HG02852 (cell line): Measurements from ENCODE around the gene MEF2D.

Experiments
- ATAC-seq: cut with Tn5 transposase; IDR thresholded peaks from one replicate; pipeline ENCODE4 v1.9.1; 2021; ENCODE audit warnings: mild to moderate bottlenecking, moderate library complexity; ENCODE audit not compliant: unreplicated experiment

MEF2D gene

DNA sequence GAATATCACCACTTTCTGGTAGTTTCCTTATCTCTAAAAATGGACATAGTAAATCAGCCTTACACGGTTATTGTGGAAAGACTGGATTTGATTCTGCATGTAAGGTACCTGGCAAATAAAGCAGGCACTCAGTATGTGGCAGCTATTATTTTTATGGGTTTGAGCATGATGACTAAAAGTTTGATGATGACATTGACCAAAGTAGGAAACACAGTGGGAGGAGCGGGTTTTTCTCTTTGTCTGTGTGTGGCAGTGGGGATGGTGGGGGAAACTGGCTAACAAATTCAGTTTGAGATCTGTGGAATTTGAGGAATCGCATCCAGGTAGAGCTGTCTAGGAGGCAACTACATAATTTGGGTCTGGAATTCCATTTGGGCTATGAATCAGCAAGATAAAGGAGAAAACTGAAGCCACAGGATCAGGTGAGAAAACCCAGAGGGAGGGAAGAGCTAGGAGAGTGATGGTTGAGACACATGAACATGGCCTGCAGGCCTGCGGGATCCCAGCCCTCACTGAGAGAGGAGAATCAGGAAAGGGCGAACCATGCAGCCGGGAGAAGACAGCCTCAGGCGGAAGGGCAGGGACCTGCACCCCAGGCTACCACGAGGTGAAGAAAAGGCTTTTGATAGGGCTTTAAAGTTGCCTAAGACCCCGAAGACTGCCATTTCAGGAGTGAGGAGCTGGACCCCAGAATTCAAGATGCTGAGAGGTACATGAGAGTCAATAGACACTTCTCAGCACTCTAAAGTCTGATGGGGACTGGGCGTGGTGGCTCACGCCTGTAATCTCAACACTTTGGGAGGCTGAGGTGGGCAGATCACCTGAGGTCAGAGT, 52.2 kb downstream of the MEF2D start:
- no peak for ATAC-seq

DNA sequence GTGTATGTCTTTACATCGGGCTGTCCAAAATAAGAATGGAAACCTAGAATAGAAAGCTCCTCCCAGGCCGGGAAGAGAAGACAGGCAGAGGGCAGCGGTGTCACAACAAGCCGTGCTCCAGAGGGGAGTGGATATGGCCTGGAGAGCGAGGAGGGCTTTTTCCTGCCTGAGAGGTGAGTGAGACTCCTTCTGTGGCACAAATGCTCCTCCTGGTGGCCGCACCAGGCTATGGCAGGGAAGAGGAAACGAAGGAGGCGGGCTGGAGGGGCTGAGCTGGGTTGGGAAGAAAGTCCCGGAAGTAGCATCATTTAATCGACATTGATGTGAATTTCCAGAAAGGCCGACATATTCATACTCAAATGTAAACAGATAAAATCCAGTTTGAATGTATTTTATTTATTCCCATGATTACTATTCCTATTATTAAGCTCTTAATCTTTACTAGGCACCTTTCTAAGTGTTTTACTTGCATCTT, 54.7 kb downstream of the MEF2D start:
- ATAC-seq = no peak

DNA sequence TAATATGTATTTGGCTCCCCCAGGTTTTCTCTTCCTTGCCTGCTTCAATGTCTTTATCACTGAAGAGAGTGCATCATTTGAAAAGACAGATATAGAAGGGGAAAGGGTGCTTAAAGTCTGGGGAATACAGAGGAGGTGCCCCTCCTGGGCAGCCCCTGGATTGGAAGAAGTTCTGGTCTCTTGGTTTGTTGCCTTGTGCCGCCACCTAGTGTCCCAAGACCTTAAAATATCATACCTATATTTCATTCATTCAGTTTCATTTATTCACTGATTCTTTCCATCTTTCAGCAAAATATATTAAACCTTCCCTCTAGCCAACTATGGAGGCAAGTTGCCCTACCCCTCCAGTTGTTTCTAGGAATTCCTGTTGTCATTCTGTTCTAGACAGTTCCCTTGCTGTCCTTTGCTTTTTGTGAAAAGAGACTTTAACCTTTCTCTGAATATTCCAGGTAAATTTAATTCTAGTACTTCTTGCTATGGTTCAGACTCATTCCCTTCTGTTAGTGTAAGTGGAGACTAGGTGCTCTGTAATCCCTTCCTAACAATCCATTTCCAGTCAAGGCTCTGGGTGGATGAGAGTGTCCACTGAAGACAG, 56.1 kb downstream of the MEF2D start:
- no peak for ATAC-seq

DNA sequence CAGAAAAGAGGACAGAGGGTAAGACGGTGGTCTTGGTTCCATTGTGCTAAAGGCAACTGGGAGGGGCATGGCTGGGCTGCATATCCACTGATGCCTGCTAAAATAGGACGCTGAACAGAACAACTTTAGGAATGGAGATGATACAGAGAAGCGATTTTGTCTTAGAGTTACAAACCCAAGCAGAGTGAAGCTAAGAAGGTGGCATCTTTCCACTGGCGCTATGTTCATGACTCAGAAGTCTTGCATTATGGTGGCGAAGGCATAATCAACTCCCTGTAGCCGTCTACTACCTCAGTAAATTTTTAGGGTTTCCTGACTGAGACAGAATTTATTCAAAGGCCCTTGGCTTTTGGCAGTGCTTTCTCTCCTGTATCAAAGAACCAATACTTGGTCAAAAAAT, 57.3 kb downstream of the MEF2D start:
- no peak for ATAC-seq

DNA sequence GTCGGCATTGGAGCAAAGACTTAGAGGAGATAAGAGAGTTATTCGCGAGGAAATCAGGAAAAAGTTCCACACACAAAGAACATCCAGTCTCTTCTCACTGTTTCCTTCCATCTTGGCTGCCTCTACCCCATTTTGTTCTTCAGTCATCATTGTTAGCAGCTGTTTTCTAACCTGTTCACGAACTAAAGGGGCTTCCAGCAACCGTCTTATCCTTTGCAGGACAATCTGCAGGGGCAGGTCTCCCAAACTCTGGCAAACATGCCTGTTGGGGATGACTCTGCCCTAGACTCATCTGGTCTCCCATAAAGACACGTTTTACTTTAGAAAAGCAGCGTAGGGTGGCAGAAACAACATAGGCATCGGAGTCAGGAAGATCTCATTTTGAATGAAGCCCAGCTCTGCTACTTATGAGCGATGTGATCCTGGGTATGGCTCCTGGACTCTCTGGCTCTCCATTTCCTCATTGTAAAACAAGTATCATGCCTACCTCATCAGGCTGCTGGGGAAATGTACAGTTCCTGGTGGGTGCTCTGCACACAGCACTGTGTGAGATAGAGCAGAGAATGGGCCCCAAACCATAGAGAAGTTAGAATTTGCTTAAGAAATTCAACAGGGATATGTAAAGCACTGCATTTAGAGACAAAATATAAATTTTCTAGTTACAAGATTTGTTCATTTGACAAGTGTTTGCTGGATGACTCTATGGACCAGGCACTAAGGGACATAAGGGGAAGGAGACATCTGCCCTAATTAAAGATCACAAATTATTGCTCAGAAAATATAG, 59.7 kb downstream of the MEF2D start:
- ATAC-seq = no peak

DNA sequence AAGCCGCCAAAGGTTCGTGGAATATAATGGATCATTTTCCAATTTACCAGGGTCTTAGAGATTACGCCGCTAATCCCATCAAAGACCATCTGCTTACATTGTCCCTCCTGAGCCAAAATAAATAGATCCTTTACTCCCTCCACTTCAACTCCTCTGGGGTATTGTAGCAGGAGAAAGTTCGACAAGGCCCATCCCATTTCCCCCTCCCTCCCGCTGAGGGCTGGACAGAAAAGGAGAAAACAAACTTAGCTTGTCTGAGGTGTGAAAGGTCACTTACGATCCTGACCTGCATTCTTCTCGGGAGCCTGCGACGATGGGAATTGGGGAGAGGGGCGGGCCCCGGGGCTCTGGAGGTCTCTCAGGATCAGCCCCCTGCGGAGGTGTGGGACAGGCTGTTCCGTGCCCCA, 60.8 kb downstream of the MEF2D start:
- ATAC-seq = no peak

DNA sequence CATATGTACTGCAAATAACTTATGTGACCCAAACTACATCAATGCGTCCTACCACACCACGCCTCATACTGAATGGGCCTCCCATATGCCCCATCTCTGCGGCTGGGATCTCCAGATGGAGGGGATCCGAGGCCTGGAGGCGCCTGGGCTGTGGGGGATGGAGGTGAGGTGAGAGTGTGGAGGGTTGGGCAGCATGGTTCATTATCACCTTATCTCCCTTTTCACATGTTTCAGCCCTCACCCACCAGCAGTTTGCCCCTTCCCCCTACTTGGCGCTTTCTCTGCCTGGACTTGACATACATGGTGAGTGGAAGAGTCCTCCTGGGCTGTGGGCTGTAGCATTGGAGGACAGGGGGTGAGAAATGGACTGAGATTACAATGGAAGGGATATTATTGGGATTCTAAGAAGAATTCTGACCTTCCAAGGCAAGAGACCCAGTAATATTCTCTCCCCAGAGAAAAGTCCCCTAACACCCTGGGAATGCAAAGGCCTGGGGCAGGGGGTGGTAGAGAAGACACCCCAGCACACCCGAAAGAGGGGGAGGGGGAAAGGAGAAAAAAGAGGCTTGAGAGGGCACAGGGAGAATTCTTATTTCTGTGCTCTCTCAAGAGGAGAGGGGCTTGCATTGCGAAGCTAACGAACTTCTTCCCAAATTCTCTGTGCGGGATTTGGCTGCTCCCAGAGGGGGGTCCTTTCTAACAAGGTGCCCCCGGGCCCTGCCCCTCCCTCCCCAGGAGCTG, 61.4 kb downstream of the MEF2D start:
- no peak for ATAC-seq

DNA sequence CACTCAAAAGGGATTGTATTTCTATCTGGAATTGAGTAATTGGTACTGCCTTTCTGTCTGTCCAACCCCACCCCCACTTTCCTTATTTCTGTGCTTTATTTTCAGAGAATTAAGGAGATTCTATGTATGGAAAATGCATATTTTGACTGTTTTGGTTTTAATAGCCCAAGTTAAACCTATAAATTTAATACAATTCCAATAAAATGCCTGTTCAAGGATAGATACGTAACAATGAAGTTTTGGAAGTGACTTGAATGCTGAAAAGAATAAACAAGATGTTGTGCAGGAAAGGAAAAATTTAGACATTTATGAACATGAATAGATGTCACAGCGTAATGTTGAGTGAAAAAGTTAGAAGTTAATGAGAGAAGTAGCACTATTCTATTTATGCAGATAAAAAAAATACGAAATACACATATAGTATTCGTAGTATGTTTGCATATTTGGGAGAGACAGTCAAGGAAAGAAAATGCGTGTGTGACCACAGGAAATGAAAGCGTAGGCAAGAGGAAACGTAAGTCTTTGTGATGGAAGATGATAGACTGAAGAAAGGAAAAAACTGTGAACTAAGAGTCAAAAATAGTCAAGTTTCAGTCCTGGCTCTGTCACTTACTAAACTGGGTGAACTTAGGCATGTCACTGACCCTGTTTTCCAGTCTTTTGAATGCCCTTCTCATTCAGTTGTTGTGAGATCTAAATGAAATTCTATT, 62.1 kb downstream of the MEF2D start:
- no peak for ATAC-seq

DNA sequence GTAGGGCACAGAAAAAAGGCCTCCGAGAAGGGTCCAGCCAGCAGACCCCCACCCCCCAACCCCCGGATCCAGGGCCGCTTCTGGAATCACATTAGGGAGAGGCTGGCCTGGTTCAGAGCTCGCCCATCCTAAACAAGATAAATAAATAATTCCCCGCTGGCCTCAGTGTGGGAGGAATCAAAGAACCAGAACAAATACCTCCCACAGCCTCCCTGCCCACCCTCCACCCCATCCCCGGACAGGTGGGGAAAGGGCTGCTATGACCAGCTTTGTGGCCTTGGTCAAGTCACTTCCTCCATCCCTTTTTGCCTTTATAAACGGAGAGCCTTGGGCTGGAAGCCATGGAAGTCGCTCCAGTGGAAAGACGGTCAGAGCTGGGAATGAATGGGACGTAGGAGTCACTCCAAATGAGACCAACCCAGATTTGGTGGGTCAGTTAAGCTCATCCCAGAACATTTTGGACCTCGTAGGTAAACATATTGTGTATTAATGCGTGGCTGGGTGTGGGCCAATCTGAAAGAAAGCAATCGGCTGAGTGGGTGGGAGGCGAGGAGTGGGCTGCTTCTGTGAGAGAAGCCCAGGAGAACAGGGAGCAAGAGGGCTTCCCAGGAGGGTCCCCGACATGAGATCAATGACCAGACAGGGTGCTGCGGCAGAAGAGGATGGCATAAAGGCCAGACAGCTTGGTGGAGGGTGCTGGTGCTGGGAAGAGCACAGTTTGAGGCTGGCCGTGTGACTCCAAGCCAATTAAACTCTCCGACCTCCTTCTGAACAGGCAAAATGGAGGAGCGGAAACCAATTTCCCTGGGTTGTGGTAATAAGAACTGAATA, 63.3 kb downstream of the MEF2D start:
- no peak for ATAC-seq

DNA sequence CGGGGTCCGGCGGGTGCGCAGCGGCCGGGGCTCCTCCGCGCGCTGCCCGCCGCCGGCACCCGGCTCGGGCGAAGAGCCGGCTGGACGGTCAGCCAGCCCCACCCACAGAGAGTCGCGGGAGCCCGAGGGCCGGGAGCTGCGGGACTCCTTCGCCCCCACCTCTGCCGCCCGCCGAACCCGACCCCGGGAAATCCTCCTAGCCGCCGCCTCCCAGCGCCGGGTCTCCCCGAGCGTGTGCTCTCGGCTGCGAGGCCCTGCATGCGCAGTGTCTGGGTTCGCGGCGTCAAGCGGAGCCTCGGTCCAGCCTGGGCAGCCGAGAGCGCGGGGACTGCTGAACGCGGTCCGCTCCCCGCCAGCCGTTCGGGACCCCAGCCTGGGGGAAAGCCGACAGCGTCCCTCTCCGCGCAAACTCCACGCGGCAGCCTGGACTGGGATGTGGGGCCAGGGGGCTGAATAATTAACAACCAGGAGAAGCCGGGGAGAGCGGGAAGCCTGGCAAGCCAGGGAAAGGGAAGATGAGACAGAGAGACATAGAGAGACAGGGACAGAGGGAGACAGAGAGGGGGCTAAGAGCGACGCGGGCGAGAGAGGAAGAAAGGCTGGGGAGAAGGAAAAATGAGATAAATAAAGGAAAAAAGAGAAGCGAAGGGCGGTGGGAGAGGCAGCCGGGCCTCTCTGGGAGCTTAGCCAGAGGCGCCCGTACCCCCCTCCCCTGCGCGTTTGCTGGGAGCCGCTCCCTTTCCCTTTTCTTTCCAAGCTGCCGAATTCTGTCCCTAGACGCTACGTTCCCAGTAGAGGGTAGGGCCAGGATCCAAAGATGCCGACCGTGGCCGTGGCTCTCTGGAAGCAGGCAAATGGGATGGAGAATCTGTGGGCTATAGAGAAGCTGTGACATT, 64.2 kb downstream of the MEF2D start:
- ATAC-seq = no peak

DNA sequence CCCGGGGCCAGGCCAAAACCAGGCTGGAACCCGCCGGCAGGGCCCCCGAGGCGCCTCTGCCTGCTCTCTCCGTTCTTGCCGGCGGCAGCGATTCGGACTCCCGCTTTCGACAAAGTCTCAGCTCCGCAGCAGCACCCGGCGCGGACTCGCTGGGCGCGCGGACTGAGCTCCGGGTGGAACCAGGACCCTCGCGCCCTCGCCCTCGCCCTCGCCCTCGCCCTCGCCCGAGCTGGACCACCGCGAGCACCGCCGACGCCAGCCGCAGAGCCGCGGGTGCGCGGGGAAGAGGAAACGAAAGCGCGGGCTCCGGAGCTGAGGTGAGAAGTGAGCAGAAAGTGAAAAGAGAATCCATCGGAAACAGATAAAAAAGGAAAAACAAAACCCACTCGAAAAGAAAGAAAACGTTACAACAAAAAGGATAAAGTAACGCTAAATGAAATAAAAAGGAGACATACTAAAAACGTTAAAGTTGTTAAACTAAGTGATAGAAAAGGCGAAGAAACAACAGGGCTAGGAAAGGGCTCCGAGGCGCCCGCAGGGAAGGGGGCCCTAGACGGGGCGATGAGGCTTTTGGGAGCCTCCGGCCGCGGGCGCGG, 64.9 kb downstream of the MEF2D start:
- no peak for ATAC-seq

DNA sequence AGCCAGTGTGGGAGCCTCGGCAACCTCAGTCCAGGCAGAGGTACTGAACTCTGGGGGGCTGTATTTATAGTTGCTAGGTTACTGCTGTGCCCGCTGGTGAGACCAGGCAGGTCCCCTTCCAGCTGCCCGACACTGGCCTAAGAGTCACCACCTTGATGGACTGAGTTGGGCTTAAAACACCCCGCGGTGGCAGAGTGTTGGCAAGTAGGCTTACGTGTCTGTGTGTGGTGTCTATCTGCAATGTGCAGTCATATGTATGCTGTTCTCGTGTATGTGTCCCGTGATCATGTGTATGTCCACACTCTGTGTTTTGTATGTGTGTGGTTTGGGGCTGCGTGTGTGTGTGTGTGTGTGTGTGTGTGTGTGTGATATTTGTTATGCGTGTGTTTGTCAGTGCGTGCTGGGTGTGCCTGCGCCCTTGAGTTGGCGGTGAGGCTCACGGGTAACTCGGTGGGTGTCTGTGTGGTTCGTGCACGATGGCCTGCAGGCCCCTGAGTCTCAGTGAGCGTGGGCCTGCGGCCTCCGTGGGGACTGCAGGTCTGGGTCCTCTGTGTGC, 65.5 kb downstream of the MEF2D start:
- ATAC-seq = no peak

DNA sequence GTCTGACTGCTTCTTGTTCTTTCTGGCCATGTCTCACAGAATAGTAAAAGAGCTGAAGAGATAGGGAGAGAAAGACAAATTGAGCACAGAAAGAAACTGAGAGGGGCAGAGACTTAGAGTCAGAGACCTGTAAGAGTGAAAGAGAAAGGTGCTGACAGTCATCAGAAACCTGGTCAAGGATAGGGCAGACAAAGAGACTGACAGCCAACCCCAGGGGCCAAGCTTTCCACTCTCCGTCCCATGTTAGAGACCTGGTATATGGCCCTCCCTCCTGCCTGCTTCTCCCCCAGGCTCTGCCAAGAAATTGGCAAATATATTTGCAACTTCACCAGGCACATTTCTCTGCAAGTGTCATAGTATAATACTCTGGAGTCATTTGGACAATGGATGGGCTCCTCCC, 67.0 kb downstream of the MEF2D start:
- no peak for ATAC-seq

DNA sequence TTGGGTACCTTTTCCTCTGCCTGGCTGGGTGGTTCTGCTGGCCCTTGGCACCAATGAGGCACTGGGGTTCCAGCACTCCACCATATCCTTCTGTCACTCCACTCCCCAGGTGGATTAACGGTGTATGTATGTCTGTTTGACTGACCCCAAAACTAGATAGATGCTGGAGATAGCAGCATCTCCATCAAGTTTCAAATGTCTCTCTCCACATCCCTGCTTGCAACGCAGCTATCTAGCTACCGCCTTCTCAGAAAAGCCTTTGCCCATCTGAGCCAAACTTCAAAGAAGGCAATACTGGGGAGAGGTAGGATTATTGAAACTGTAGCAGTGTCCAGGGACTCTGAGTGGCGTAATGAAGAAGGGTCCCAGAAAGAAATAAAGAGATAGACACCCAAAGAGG, 67.5 kb downstream of the MEF2D start:
- no peak for ATAC-seq

DNA sequence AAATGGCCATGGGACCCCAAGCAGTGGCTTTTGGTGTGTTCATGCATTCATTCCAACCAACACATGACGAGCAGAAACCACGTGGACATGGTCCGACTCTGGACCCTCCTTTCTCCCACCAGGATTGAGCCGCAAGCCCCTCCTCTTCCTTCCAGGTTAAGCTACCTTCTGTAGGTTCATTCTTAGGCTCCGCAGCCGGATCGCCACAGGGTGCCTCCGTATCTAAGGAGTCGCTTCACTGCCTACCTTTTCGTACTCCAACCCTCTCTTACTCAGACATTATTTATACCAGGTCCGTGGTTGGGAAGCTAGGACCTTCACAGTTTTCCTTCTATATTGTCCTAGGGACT, 67.9 kb downstream of the MEF2D start:
- no peak for ATAC-seq

DNA sequence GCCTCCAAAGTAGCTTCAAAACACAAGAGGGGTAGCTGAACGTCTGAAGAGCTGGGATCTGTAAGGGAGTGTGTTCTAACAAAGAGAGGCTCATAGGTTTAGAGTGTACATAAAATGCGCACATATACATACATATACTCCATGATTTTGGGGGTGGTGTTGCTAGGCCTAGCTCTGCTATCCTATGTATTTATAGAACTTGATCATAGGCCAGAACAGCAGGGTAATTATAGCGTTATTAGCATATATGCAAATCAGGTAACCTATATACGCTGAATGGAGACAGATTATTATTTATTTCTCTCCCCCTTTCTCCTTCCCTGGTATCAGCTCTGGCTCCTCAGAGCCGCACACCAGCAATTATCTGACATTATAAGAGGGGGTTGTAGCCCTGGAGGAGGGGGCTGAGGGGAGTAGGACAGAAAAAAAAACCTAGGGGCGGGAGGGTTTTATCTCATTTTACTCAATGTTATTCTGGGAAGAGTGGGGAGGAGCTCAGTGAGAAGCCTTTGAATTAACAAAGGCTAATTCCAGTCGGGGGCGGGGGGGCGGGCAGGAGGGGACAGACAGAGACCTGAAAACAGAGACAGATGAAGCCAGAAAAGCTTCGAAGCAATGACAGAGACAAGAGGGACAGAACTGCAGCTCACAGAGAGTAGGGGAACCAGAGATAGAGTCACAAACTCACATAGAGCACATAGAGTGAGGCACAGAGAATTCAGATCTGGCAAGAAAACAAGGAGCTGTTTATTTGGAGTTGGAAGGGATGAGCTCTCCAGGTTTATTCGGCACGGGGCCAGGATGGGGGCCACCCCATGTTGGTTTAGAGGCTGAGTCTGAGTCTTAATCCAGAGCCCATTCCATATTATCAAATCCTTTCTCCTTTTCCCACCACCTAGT, 68.6 kb downstream of the MEF2D start:
- ATAC-seq = no peak

DNA sequence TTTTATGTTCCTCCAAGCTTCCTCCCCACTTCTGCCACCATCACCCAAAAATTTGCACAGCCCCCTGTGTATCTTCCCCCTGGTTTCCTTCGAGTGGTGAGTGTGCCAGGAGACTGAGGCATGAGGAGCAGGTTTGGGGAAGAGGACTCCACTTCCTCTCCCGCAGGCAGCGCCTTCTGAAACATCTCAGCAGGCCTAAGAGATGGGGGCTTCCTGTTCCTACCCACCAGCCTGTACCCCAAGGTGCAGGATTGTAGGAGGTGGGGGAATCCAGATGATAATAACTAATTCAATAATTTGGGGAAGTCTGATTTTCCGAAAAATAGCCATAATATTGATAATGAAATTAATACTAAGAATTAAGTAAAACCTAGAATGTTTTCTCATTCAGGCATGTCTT, 69.2 kb downstream of the MEF2D start:
- ATAC-seq = no peak
